HEK293 (cell line): ENCODE data around the gene RPS19.

Source experiments
- CTCF ChIA-PET: fragments of 350-600 bp; formaldehyde crosslinking; extraction: SDS; loops from one replicate; lab custom pipeline; 2021; ENCODE audit warnings: antibody characterized with exemption; lab: Yijun Ruan, JAX
- POLR2A ChIA-PET: fragments of 300-600 bp; formaldehyde crosslinking; extraction: SDS; loops from one replicate; lab custom pipeline; 2020; ENCODE audit warnings: antibody characterized with exemption, inconsistent platforms; lab: Yijun Ruan, JAX
- H3K27ac ChIP-seq: fragments of 200-500 bp; sonication (Bioruptor generic); 2 replicates; pipeline ENCODE4 v1.5.1; 2014; ENCODE audit warnings: low read depth, low read length, control low read depth, inconsistent platforms; ENCODE audit errors: extremely low read depth
- H3K36me3 ChIP-seq, 2 experiments: fragments of 200-500 bp in 1 of 2; sonication (Bioruptor generic) in 1 of 2; 1 replicate in 1 of 2; 2 replicates in 1 of 2; pipeline ENCODE4 v1.5.1; 2014 to 2017; ENCODE audit warnings: inconsistent platforms in 2 of 2, low read length in 2 of 2; ENCODE audit not compliant: control insufficient read depth in 2 of 2, insufficient read depth in 1 of 2
- H3K4me1 ChIP-seq: fragments of 200-500 bp; sonication (Bioruptor generic); 2 replicates; pipeline ENCODE4 v1.5.1; 2014; ENCODE audit warnings: mild to moderate bottlenecking, low read length, inconsistent platforms; ENCODE audit not compliant: control insufficient read depth, insufficient read depth
- H3K4me3 ChIP-seq: 2 replicates; pipeline ENCODE4 v1.5.1; 2011; ENCODE audit warnings: low read depth, mild to moderate bottlenecking, control low read depth, low read length, moderate library complexity
- H3K9me3 ChIP-seq: fragments of 200-500 bp; sonication (Bioruptor generic); 2 replicates; pipeline ENCODE4 v1.5.1; 2014; ENCODE audit warnings: low read depth, low read length, inconsistent platforms; ENCODE audit not compliant: control insufficient read depth, insufficient read depth
- OSR2 ChIP-seq: fragments of 450-650 bp; formaldehyde crosslinking; IDR thresholded peaks from 2 replicates; pipeline ENCODE4 v1.5.1; 2016; ENCODE audit warnings: missing biosample characterization, missing genetic modification characterization
- PRDM10 ChIP-seq: fragments of 450-650 bp; formaldehyde crosslinking; IDR thresholded peaks from 2 replicates; pipeline ENCODE4 v1.5.1; 2016; ENCODE audit warnings: missing biosample characterization, missing genetic modification characterization
- REPIN1 ChIP-seq: fragments of 450-650 bp; formaldehyde crosslinking; IDR thresholded peaks from 2 replicates; pipeline ENCODE4 v1.5.1; 2017; ENCODE audit warnings: missing biosample characterization, missing genetic modification characterization, low read depth
- SCRT2 ChIP-seq: fragments of 450-650 bp; formaldehyde crosslinking; IDR thresholded peaks from 2 replicates; pipeline ENCODE4 v1.5.1; 2016; ENCODE audit warnings: missing biosample characterization, missing genetic modification characterization
- TCF7L2 ChIP-seq: IDR thresholded peaks from 2 replicates; pipeline ENCODE4 v1.6.1; 2011; ENCODE audit warnings: low read depth, mild to moderate bottlenecking, inconsistent platforms, low read length, moderate library complexity, borderline replicate concordance
- ZBTB21 ChIP-seq: fragments of 450-650 bp; formaldehyde crosslinking; IDR thresholded peaks from 2 replicates; pipeline ENCODE4 v1.5.1; 2017; ENCODE audit warnings: missing biosample characterization, missing genetic modification characterization
- ZNF138 ChIP-seq: fragments of 450-650 bp; formaldehyde crosslinking; IDR thresholded peaks from 2 replicates; pipeline ENCODE4 v1.5.1; 2016; ENCODE audit warnings: missing biosample characterization, missing genetic modification characterization, borderline replicate concordance
- ZNF175 ChIP-seq: fragments of 450-650 bp; formaldehyde crosslinking; IDR thresholded peaks from 2 replicates; pipeline ENCODE4 v1.5.1; 2016; ENCODE audit warnings: missing biosample characterization, missing genetic modification characterization
- ZNF202 ChIP-seq: fragments of 450-650 bp; formaldehyde crosslinking; IDR thresholded peaks from 2 replicates; pipeline ENCODE4 v1.5.1; 2016; ENCODE audit warnings: missing biosample characterization, missing genetic modification characterization, borderline replicate concordance
- ZNF214 ChIP-seq: fragments of 450-650 bp; formaldehyde crosslinking; IDR thresholded peaks from 2 replicates; pipeline ENCODE4 v1.5.1; 2017; ENCODE audit warnings: missing biosample characterization, mild to moderate bottlenecking, missing genetic modification characterization, borderline replicate concordance
- ZNF24 ChIP-seq: fragments of 450-650 bp; formaldehyde crosslinking; IDR thresholded peaks from 2 replicates; pipeline ENCODE4 v1.5.1; 2016; ENCODE audit warnings: missing biosample characterization, missing genetic modification characterization
- ZNF26 ChIP-seq: fragments of 450-650 bp; formaldehyde crosslinking; IDR thresholded peaks from 2 replicates; pipeline ENCODE4 v1.5.1; 2016; ENCODE audit warnings: missing biosample characterization, missing genetic modification characterization
- ZNF292 ChIP-seq: fragments of 450-650 bp; formaldehyde crosslinking; IDR thresholded peaks from 2 replicates; pipeline ENCODE4 v1.5.1; 2016; ENCODE audit warnings: low read depth, missing biosample characterization, missing genetic modification characterization, borderline replicate concordance
- ZNF394 ChIP-seq: fragments of 450-650 bp; formaldehyde crosslinking; IDR thresholded peaks from 2 replicates; pipeline ENCODE4 v1.5.1; 2016; ENCODE audit warnings: missing biosample characterization, missing genetic modification characterization, mild to moderate bottlenecking, moderate library complexity, borderline replicate concordance
- ZNF398 ChIP-seq: fragments of 450-650 bp; formaldehyde crosslinking; IDR thresholded peaks from 2 replicates; pipeline ENCODE4 v1.5.1; 2017; ENCODE audit warnings: missing biosample characterization, missing genetic modification characterization
- ZNF433 ChIP-seq: fragments of 450-650 bp; formaldehyde crosslinking; IDR thresholded peaks from 2 replicates; pipeline ENCODE4 v1.5.1; 2016; ENCODE audit warnings: missing biosample characterization, missing genetic modification characterization, low read depth
- ZNF530 ChIP-seq: fragments of 450-650 bp; formaldehyde crosslinking; IDR thresholded peaks from 2 replicates; pipeline ENCODE4 v1.5.1; 2016; ENCODE audit warnings: low read depth, missing biosample characterization, missing genetic modification characterization
- ZNF621 ChIP-seq: fragments of 450-650 bp; formaldehyde crosslinking; IDR thresholded peaks from 2 replicates; pipeline ENCODE4 v1.5.1; 2017; ENCODE audit warnings: missing biosample characterization, missing genetic modification characterization
- ZNF623 ChIP-seq: fragments of 450-650 bp; formaldehyde crosslinking; IDR thresholded peaks from 2 replicates; pipeline ENCODE4 v1.5.1; 2016; ENCODE audit warnings: missing biosample characterization, missing genetic modification characterization
- ZNF624 ChIP-seq: fragments of 450-650 bp; formaldehyde crosslinking; IDR thresholded peaks from 2 replicates; pipeline ENCODE4 v1.5.1; 2017; ENCODE audit warnings: missing biosample characterization, missing genetic modification characterization
- ZNF660 ChIP-seq: fragments of 450-650 bp; IDR thresholded peaks from 2 replicates; pipeline ENCODE4 v1.5.1; 2018; ENCODE audit warnings: missing biosample characterization, mild to moderate bottlenecking, missing genetic modification characterization
- ZNF670 ChIP-seq: fragments of 450-650 bp; formaldehyde crosslinking; IDR thresholded peaks from 2 replicates; pipeline ENCODE4 v1.5.1; 2016; ENCODE audit warnings: missing biosample characterization, missing genetic modification characterization, low read depth

The RPS19 gene

GRCh38 chr19:41845001-41845050 is 15.2 kb upstream of the RPS19 start, which contains the start of gene DMRTC2 (continued):
- no peak for TF ChIP-seq PRDM10 (tag by site-specific recombination)
- no peak for TF ChIP-seq ZNF433 (tag by site-specific recombination)
- no peak for TF ChIP-seq ZNF24 (tag by site-specific recombination)
- TF ChIP-seq OSR2 (tag by site-specific recombination), result no peak
- no peak for TF ChIP-seq ZNF214
- no peak for TF ChIP-seq SCRT2 (tag by site-specific recombination)
- no peak for TF ChIP-seq ZNF175
- no peak for TF ChIP-seq ZBTB21 (tag by site-specific recombination)
- TF ChIP-seq ZNF292, result no peak

GRCh38 chr19:41845051-41845590 is 14.9 kb upstream of the RPS19 start:
- no peak overlapping the region for H3K4me3 ChIP-seq
- CTCF ChIA-PET, result interaction anchor here (1.6 kb wide), 1 partner anchor 10 kb away, joined by 6 read pairs; no protein-coding TSS in a partner anchor
- POLR2A ChIA-PET, result interaction anchor here (3.1 kb wide), 1 partner anchor 15 kb away, joined by 15 read pairs; the partner anchor contains the start of gene RPS19
- no peaks in the 10 kb centered on the region for H3K9me3 ChIP-seq
- TF ChIP-seq ZNF624 (tag by site-specific recombination) (no peak), ZNF138 (no peak), ZNF202 (no peak), ZNF26 (tag by site-specific recombination) (no peak), ZNF530 (tag by site-specific recombination) (no peak), ZNF394 (tag by site-specific recombination) (no peak)
- no peak overlapping the region for H3K27ac ChIP-seq
- no peaks in the 10 kb centered on the region for H3K4me1 ChIP-seq
- no peaks in the 10 kb centered on the region for H3K36me3 ChIP-seq

GRCh38 chr19:41847351-41848105 is 12.5 kb upstream of the RPS19 start:
- no peaks in the 10 kb centered on the region for H3K9me3 ChIP-seq
- no peak overlapping the region for H3K27ac ChIP-seq
- no peaks in the 10 kb centered on the region for H3K4me1 ChIP-seq
- no peak overlapping the region for H3K4me3 ChIP-seq
- CTCF ChIA-PET, result interaction anchor here (0.6 to 2.4 kb wide), 3 partner anchors 12 to 79 kb away, joined by 3 to 12 read pairs (median 5); partner anchors contain the start of gene RPS19
- H3K36me3 ChIP-seq, result no peaks in the 10 kb centered on the region
- POLR2A ChIA-PET, result interaction anchor here (5.5 kb wide), 1 partner anchor 13 kb away, joined by 54 read pairs; the partner anchor contains the start of gene RPS19
- no peak for TF ChIP-seq ZNF660 (tag by site-specific recombination)
- no peak for TF ChIP-seq TCF7L2
- TF ChIP-seq ZNF398 (tag by site-specific recombination), result no peak
- no peak for TF ChIP-seq ZNF623 (tag by site-specific recombination)
- no peak for TF ChIP-seq ZNF621 (tag by site-specific recombination)
- TF ChIP-seq ZNF670 (tag by site-specific recombination), result no peak
- no peak for TF ChIP-seq REPIN1 (tag by site-specific recombination)
- no peak for TF ChIP-seq ZNF24 (tag by site-specific recombination)
